Fibroblast of gingiva (primary cell): Measurements from ENCODE around the gene DAG1.
A peak's percentile ranks its signal among the peaks of the same experiment; 100 is the strongest.

Experiments used
- DNase-seq: peaks from one replicate; pipeline ENCODE4 v3.0.0-alpha.2; 2011; ENCODE audit warnings: low read depth

Gene DAG1

GRCh38 chr3:49518441-49518840 lies 48.4 kb downstream of the DAG1 start:
- DNase-seq, result no peak

GRCh38 chr3:49519296-49519695 lies 49.2 kb downstream of the DAG1 start:
- DNase-seq, result no peak

GRCh38 chr3:49519916-49520385 lies 49.9 kb downstream of the DAG1 start:
- DNase-seq, result no peak

GRCh38 chr3:49523756-49524747 lies 54.0 kb downstream of the DAG1 start:
- no peak for DNase-seq

GRCh38 chr3:49529567-49529966 lies 59.5 kb downstream of the DAG1 start:
- no peak for DNase-seq

- no peak for DNase-seq
Measured at GRCh38 chr3:49530231-49530630, 60.2 kb downstream of the DAG1 start.

- no peak for DNase-seq
Measured at GRCh38 chr3:49530701-49531100, 60.6 kb downstream of the DAG1 start.

GRCh38 chr3:49531218-49531617 lies 61.2 kb downstream of the DAG1 start:
- DNase-seq, result no peak

GRCh38 chr3:49531715-49532114 lies 61.6 kb downstream of the DAG1 start:
- no peak for DNase-seq

GRCh38 chr3:49533031-49533430 lies 63.0 kb downstream of the DAG1 start:
- DNase-seq, result no peak

- DNase-seq, result no peak
Measured at GRCh38 chr3:49533786-49534519, 63.9 kb downstream of the DAG1 start.

GRCh38 chr3:49534581-49535441 lies 64.7 kb downstream of the DAG1 start:
- no peak for DNase-seq

- no peak for DNase-seq
Measured at GRCh38 chr3:49535971-49536874, 66.2 kb downstream of the DAG1 start.

- DNase-seq, result no peak
Measured at GRCh38 chr3:49536875-49537533, 66.9 kb downstream of the DAG1 start.

- DNase-seq, result peak; percentile 94
Measured at GRCh38 chr3:49539659-49540560, 69.8 kb downstream of the DAG1 start.

GRCh38 chr3:49552087-49552486 lies 82.0 kb downstream of the DAG1 start:
- no peak for DNase-seq

- DNase-seq, result peak; percentile 19
Measured at GRCh38 chr3:49553324-49553691, 83.2 kb downstream of the DAG1 start.

GRCh38 chr3:49553692-49554632 lies 83.9 kb downstream of the DAG1 start, which contains the start of gene BSN:
Gene BSN, plus strand, starts transcription at chr3:49554477. Its CDS starts 126 bp downstream, at chr3:49554603.
- peak; percentile 82 for DNase-seq
